Endothelial cell (in vitro differentiated cells): ENCODE measurements around the gene PRR7. TPM values are rescaled to one million over a fixed set of nuclear protein-coding genes. Genes with fewer than 3 reads are reported as not detected.

Experiments
- DNase-seq: peaks from one replicate; pipeline ENCODE4 v3.0.0; 2021; ENCODE audit warnings: low spot score
- H3K27ac Mint-ChIP-seq: one replicate; pipeline ENCODE4 v1.8.0; 2021; ENCODE audit warnings: mixed read lengths, inconsistent platforms; ENCODE audit not compliant: unreplicated experiment
- H3K27me3 Mint-ChIP-seq: one replicate; pipeline ENCODE4 v1.8.0; 2021; ENCODE audit warnings: mild to moderate bottlenecking, moderate library complexity, mixed read lengths, inconsistent platforms; ENCODE audit not compliant: unreplicated experiment
- H3K36me3 Mint-ChIP-seq: one replicate; pipeline ENCODE4 v1.8.0; 2021; ENCODE audit warnings: mild to moderate bottlenecking, low read depth, mixed read lengths, inconsistent platforms; ENCODE audit not compliant: unreplicated experiment
- H3K4me1 Mint-ChIP-seq: one replicate; pipeline ENCODE4 v1.8.0; 2021; ENCODE audit warnings: mild to moderate bottlenecking, mixed read lengths, inconsistent platforms; ENCODE audit not compliant: unreplicated experiment
- H3K4me3 Mint-ChIP-seq: one replicate; pipeline ENCODE4 v1.8.0; 2021; ENCODE audit warnings: mild to moderate bottlenecking, mixed read lengths, inconsistent platforms; ENCODE audit not compliant: unreplicated experiment
- H3K9me3 Mint-ChIP-seq: one replicate; pipeline ENCODE4 v1.8.0; 2021; ENCODE audit warnings: mixed read lengths, inconsistent platforms; ENCODE audit not compliant: unreplicated experiment
- total RNA-seq: library from RNA; stranded (reverse); fragmentation: NEBNext Ultra II Directional; extraction: Animal tissue kit (Norgen Biotek cat#: 25700); gene quantifications from one replicate; pipeline ENCODE4 v1.2.1, GENCODE V29; 2021; ENCODE audit not compliant: unreplicated experiment
- TF ChIP-seq, protein P1 (sequence below): fragments of 200-600 bp; sonication (generic); IDR thresholded peaks from one replicate; pipeline ENCODE4 v1.5.0; 2021; ENCODE audit warnings: antibody characterized with exemption; ENCODE audit not compliant: unreplicated experiment

PRR7 gene
- total RNA-seq, 1 donor from 2014 or later: 0.97 TPM

DNA sequence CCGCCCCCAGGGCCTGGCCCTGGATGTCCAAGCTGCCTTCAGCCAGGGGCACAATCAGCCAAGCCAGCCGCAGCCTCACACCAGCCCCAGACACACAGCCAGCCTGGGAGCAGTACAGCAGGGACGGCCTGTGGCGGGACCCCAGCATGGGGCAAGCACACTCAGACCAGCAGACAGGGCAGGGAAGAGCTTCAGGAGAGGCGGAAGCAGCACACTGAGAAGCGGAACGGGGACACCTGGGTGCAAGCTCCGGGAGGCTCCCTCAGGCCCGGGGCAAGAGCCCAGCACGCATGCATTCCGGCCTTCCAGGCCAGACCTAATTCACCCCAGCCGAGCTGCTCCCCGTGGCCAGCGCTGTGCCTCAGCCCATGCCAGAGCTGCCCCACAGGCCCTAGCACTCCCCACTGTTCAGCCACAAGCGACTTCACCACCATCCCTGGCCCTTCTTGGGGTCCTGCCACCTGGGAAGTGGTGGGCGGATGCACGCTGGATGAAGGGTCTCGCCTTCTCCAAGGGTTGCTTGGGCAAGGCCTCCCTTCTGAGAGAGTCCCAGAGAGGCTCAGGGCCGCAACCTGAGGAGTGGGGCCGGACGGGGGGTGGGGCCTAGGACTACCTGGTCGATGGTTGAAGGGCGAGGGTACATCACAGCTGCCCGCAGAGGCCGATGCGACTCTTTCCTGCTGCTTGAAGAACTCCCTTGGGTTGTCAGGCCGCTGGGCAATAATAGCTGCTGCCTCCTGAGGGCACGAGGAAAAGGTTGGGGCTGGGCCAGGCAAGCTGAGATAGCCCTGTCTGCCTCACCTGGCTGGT, 13.4 kb downstream of the PRR7 start:
- peaks cover 22% of the 10 kb centered on the region for H3K36me3 Mint-ChIP-seq

DNA sequence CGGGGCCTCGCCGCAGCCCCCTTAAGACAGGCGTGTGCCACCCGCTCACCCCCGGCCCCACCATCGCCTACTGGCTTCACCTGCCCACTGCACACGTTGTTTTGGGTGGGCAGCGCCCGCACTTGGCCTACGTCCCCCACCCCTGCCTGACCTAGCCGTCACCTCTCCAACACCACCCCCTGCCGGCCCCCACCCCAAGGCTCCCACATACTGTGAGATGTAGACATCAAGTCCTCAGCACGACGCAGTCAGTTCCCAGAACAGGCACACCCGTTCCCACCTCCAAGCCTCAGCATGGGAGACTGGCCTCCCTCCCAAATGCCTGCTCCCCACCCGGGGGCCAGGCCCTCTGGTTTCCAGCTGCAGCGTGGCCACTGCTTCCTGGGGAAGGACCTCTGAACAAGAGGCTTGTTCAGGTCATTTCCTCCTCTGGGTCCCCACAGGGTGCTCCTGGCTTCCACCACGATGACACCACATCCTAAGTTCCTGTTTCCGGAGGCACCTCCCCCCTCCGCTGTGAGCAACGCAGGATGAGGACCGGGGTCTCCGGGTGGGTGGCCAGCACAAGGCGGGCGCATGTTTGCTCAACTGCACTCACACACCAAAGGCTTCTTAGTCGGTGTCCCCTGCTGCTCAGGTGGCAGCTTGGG, 15.5 kb downstream of the PRR7 start:
- Mint-ChIP-seq H3K36me3 (peaks cover 41% of the 10 kb centered on the region), H3K4me1 (peaks cover 28% of the 10 kb centered on the region), H3K9me3 (no peaks in the 10 kb centered on the region), H3K27ac (peak overlapping the region; percentile 99), H3K27me3 (peaks cover 25% of the 10 kb centered on the region), H3K4me3 (peak overlapping the region; percentile 82)
- TF ChIP-seq, protein P1, sequence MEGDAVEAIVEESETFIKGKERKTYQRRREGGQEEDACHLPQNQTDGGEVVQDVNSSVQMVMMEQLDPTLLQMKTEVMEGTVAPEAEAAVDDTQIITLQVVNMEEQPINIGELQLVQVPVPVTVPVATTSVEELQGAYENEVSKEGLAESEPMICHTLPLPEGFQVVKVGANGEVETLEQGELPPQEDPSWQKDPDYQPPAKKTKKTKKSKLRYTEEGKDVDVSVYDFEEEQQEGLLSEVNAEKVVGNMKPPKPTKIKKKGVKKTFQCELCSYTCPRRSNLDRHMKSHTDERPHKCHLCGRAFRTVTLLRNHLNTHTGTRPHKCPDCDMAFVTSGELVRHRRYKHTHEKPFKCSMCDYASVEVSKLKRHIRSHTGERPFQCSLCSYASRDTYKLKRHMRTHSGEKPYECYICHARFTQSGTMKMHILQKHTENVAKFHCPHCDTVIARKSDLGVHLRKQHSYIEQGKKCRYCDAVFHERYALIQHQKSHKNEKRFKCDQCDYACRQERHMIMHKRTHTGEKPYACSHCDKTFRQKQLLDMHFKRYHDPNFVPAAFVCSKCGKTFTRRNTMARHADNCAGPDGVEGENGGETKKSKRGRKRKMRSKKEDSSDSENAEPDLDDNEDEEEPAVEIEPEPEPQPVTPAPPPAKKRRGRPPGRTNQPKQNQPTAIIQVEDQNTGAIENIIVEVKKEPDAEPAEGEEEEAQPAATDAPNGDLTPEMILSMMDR: no peak
- DNase-seq: peak; percentile 61

More for the DNA sequence above, 13.4 kb downstream of the PRR7 start:
- DNase-seq: no peak
- Mint-ChIP-seq H3K4me1 (peaks cover 32% of the 10 kb centered on the region), H3K4me3 (no peak overlapping the region), H3K27ac (peak overlapping the region; percentile 48), H3K27me3 (peaks cover 21% of the 10 kb centered on the region), H3K9me3 (no peaks in the 10 kb centered on the region)
- TF ChIP-seq, protein P1: no peak

GRCh38 chr5:177465044-177465443, 18.4 kb downstream of the PRR7 start:
- Mint-ChIP-seq H3K4me3 (peak overlapping the region; percentile 91), H3K27me3 (peaks cover 29% of the 10 kb centered on the region), H3K36me3 (peaks cover 50% of the 10 kb centered on the region), H3K4me1 (peaks cover 32% of the 10 kb centered on the region), H3K27ac (peak overlapping the region; percentile 83), H3K9me3 (no peaks in the 10 kb centered on the region)
- TF ChIP-seq, protein P1: no peak
- DNase-seq: no peak

DNA sequence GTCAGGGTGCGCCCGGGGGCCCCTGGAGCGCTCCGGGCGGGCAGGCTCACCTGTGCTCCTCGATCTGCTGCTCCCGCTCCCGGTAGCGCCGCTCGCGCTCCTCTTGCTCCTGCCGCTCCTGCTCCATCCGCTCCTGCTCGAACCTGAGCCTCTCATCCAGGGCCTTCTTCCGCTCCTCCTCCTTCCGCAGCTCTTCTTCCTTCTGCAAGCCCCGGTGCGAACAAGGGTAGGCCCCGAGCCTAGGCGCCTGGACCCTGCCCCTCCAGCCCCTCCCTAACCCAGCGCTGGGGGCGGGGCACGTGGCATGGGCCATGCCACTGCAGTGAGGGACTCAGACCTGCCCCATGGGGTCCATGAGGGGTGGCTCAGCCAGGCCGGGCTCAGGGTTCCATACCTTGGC, 20.2 kb downstream of the PRR7 start:
- DNase-seq: no peak
- H3K27ac Mint-ChIP-seq: no peak overlapping the region
- TF ChIP-seq, protein P1: no peak
- H3K36me3 Mint-ChIP-seq: peaks cover 50% of the 10 kb centered on the region
- no peaks in the 10 kb centered on the region for H3K9me3 Mint-ChIP-seq
- H3K4me3 Mint-ChIP-seq: no peak overlapping the region
- peaks cover 37% of the 10 kb centered on the region for H3K27me3 Mint-ChIP-seq
- peaks cover 42% of the 10 kb centered on the region for H3K4me1 Mint-ChIP-seq

- no peaks in the 10 kb centered on the region for H3K9me3 Mint-ChIP-seq
- DNase-seq: no peak
- TF ChIP-seq, protein P1: no peak
- H3K27me3 Mint-ChIP-seq: peaks cover 35% of the 10 kb centered on the region
- H3K4me1 Mint-ChIP-seq: peaks cover 36% of the 10 kb centered on the region
- H3K27ac Mint-ChIP-seq: no peak overlapping the region
- peaks cover 50% of the 10 kb centered on the region for H3K36me3 Mint-ChIP-seq
- H3K4me3 Mint-ChIP-seq: peak overlapping the region; percentile 47
These were observed 20.8 kb downstream of the PRR7 start for GRCh38 chr5:177467436-177467835.
